Right hindlimb (tissue), 1 donor: ENCODE measurements around the gene ADGRE3.
"Not testable (repeated sequence)": the region's sequence is repeated elsewhere in the genome, so short reads cannot be mapped to it uniquely, and the experiment has no call there.

Experiments used
- DNase-seq: peaks from one replicate; pipeline ENCODE4 v3.0.0-alpha.2; 2018

The ADGRE3 gene

DNA sequence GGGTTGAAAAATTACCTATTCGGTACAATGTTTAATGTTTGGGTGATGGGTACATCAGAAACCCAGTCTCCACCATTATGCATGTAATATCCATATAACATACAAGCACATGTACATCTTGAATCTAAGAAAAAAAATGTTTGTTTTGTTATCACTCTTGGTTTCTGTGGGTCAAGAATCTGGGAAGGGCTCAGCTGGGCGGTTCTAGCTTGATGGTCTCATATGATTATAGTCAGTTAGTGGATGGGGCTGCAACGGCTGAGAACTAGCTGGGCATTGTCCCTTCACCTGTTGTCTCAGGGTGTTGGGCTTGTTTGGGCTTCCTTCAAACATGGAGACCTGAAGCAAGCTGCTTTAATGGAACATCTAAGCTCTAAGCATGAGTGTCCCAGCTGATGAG, 4.7 kb downstream of the ADGRE3 start:
- no peak for DNase-seq

DNA sequence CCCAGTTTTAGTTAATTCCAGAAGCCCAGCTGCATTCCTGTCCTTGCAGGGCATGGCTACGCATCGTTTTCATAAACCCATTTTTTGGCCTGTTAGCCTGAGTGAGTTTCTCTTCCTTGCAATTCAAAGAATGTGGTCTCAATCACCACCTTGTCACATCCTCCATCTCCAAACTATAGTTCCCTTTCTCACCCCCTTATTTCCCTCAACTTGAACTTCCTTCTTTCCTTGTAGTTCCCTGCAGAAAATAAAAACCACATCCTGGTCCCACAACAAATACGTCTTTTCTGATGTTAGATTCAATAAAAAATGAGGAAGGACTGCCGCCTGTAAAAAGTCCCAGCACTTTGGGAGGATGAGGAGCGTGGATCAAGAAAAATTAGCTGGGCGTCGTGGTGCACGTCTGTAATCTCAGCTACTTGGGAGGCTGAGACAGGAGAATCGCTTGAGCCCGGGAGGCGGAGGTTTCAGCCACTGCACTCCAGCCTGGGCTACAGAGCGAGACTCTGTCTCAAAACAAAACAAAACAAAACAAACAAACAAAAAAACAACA, 13.2 kb downstream of the ADGRE3 start:
- DNase-seq: no peak

DNA sequence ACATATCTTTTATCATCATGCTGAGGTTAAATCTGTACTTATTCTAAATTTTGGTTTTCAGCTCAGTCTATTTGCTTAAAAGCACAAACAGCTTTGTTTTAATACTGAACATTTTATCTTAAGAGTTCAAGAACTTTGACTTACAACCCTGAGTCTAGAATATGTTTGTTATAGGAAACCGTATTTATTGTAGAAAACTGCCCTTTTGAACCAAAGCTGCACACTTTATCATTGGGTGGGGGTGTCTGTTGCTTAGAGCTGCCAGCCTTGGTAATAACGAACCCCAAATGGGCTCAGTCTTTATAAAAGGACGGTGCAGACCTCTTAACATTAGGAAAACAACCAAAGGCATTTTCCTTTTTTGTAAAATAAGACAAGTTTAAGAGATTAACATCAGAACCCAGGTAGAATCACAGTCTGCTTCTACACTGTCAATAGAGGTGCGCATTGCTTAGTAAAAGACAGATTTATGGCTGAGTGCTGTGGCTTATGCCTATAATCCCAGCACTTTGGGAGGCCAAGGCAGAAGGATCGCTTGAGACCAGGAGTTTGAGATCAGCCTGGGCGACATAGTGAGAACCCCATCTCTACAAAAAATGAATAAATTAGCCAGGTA, 14.7 kb downstream of the ADGRE3 start:
- no peak for DNase-seq

DNA sequence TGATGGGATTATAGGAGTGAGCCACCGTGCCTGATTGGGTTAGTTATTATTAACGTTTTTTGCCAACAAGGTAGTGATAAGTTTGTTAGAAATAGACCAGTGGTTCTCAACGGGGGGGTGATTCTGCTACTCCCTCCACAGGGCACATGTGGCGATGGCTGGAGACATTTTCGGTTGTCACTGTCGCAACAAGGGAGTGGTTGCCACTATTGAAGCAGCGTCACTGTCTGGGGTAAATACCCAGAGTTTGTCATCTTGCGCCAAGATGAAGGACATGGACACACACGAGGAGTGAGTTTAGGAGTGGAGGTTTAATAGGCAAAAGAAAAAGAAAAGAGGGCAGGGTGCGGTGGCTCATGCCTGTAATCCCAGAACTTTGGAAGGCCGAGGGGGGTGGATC, 18.9 kb downstream of the ADGRE3 start:
- DNase-seq: no peak

DNA sequence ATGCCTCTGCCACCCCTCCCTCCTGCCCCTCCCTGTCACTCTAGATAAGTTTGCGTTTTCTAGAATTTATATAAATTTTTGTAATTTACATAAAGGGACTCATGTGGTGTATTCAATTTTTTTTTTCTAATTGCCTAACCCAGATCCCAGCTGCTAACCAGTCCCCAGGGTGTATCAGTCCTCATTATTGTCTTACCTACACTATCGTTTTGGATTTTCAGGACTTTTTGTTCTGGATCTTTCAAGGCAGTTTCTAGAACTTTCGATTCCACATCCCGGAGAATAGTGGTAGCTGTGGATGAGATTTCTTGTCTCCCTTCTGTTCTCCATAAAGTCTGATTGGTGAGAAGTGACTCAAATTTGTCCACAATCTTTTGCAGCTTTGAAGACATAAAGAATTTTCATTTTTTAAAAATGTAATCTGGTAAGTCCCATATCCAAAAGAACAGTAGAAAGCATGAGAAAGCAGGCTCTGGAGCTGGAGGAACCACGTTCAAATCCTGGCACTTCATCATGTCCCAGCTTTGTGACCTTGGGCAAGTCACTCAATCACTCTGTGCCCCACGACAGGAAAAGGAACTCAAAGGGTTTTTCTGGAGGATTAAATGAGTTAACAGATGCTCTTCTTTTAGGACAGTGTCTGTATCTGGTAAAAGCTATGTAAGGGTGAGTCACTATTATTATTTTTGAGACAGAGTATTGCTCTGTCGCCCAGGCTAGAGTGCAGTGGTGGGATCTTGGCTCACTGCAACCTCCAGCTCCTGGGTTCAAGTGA, 19.7 kb downstream of the ADGRE3 start:
- DNase-seq: no peak

DNA sequence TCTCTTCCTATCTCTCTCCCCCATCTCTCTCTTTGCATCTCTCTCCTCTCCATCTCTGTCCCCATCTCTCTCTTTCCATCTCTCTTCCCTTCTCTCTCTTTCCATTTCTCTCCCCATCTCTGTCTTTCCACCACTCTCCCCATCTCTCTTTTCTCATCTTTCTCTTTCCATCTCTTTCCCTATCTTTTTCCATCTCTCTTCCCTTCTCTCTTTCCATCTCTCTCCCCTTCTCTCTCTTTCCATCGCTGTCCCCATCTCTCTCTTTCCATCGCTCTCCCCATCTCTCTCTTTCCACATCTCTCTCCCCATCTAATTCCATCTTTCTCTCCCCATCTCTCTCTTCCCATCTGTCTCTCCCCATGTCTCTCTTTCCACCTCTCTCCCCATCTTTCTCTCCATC, 24.5 kb downstream of the ADGRE3 start:
- DNase-seq: no peak

DNA sequence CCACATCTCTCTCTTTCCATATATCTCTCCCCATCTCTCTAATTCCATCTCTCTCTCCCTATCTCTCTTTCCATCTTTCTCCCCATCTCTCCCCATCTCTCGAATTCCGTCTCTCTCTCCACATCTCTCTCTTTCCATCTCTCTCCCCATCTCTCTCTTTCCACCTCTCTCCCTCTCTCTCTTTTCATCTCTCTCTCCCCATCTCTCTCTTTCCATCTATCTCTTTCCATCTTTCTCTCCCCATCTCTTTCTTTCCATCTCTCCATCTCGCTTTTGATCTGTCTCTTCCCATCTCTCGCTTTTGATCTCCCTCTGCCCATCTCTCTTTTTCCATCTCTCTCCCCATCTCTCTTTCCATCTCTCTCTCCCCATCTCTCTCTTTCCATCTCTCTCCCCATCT, 25.6 kb downstream of the ADGRE3 start:
- no peak for DNase-seq

DNA sequence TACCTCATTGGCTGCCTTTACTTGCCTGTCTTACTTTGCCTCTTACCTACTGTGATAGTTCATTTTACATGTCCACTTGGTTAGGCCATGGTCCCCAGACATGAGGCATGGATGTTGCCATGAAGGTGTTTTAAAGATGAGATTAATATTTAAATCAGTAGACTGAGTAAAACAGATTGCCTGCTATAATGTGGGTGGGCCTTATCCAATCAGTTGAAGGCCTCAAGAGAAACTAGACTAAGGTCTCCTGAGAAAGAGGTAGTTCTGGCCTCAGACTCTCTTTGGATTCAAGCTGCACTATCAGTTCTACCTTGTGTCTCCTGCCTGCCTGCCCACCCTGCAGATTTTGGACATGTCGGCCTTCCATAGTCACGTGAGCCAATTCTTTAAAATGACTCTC, 26.1 kb downstream of the ADGRE3 start:
- DNase-seq: no peak

DNA sequence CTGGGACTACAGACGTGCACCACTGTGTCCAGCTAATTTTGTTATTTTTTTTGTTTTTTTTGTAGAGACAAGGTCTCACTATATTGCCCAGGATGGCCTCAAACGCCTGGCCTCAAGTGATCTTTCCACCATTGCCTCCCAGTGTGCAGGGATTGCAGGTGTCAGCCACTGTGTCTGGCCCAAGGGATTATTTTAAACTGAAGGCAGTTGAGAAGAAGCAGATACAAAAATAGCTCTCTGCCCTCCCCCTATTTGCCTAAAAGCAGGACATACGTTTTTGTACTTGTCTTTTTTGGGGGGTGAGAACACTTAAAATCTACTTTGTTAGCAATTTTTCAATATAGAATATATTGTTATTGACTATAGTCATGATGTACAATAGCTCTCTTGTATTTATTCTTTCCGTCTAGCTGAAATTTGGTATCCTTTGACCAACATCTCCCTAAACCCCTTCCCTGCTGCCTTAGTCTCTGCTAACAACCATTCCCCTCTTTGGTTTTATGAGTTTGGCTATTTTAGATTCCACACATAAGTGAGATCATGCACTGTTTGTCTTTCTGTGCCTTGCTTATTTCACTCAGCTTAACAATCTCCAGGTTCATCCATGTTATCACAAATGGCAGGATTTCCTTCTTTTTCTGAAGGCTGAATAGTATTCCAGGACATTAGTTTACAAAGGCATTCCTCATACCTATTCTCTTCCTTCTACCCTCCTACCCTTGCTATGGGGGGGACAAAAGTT, 34.9 kb downstream of the ADGRE3 start:
- DNase-seq: no peak

DNA sequence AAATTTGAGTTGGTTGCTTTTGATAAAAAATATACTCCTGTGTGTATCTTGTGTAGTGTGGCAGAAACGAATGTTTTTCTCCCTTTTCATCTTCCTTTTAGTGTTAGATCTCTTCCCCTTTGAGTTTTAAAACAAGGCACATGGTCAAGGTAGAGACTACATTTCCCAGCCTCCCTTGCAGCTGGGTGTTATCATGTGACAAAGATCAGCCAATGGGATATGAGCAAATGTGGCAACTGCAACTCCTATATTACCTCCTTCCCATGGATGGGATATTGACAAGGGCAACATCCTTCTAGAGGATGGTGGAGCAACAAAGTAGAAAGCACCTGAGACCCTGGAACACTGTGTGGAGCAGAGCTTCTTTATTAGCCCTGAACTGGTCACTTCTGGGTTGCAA, 42.4 kb downstream of the ADGRE3 start:
- no peak for DNase-seq

DNA sequence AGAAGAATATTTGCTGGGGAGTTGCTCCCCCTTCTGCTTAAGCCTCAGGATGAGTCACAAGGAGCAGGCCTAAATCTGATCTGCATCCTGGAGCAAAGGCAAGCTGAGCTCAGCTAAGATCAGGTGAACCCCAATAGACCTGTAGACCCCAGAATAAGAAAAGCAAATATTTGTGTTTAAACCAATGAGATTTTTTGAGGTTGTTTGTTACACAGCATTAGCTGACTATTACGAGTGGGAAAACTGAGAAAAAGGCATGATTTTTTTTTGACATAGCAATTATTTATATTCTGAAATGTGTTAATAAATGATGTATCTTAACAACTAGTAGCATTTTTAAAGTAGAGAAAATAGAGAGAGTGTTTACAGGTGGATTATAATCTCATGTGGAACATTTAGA, 45.1 kb downstream of the ADGRE3 start:
- DNase-seq: no peak

DNA sequence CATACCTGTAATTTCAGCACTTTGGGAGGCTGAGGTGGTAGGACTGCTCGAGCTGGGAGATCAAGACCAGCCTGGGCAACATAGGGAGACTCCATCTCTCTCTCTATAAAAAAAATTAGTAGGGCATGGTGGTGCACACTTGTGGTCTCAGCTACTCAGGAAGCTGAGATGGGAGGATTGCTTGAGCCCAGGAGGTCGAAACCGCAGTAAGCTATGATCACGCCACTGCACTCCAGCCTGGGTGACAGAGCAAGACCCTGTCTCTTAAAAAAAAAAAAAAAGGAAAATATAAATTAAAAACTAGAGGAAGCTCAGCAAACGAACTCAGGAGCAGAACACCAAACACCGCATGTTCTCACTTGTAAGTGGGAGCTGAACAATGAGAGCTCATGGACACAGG, 50.2 kb downstream of the ADGRE3 start:
- DNase-seq: not testable (repeated sequence)

DNA sequence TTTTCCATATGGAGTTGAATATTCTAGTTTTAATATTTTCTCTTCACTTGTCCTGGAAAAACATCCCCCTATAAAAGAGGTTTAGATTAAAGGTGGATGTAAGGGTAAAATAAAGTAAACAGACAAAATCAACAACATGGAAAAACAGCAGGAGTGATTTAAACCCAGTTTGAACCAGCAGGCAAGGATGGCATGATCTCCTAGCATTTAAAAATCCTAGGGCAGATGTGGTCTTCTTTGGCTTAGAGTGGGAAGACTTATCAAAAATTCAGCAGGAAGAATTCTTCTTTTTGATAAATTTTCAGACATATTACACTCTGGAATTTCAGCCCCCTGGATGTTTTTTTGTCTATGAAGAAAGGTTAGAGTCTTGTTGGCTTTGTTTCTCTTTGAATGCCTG, 55.2 kb downstream of the ADGRE3 start:
- no peak for DNase-seq

DNA sequence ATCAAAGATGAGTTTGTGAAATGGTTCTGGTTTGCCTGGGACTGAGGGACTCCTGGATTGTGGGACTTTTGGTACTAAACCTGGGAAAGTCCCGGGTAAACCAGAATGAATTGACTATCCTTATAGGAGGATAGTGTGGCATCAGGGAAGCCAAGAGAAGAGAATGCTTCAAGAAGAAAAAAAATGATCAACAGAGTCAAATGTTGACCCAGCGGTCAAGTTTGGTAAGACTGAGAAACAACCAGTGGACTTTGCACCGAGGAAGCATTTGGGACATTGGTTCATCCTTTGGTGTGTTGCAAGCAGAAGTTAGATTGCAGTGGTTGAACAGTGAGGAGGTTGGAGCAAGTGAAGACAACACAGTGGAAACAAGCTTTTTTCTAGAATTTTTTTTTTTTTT, 58.2 kb downstream of the ADGRE3 start:
- no peak for DNase-seq

DNA sequence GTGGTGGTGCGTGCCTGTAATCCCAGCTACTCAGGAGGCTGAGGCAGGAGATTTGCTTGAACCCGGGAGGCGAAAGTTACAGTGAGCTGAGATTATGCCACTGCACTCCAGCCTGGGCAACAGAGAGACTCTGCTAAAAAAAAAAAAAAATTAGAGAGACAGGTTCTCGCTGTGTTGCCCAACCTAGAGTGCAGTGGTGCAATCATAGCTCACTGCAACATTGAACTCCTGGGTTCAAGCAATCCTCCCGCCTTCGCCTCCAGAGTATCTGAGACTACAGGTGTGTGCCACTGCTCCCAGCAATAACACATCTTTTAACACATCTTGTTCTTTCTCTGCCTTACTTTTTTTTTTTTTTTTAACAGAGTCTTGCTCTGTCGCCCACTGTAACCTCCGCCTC, 59.0 kb downstream of the ADGRE3 start:
- no peak for DNase-seq

DNA sequence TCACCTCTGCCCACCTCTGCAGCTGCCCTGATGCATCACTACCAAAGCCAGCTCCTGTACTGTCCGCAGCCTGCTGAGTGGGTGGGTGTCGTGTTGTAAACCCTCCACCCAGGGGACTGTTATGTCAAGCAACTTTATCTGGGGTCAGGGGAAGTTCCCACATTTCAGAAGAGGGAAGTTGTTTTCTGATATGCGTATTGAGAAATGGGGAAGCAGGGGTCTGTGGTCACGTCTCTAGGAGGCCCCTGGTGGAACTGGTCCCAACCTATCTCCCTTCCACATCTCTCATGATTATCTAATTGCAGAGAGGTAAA, 60.6 kb downstream of the ADGRE3 start:
- DNase-seq: no peak

DNA sequence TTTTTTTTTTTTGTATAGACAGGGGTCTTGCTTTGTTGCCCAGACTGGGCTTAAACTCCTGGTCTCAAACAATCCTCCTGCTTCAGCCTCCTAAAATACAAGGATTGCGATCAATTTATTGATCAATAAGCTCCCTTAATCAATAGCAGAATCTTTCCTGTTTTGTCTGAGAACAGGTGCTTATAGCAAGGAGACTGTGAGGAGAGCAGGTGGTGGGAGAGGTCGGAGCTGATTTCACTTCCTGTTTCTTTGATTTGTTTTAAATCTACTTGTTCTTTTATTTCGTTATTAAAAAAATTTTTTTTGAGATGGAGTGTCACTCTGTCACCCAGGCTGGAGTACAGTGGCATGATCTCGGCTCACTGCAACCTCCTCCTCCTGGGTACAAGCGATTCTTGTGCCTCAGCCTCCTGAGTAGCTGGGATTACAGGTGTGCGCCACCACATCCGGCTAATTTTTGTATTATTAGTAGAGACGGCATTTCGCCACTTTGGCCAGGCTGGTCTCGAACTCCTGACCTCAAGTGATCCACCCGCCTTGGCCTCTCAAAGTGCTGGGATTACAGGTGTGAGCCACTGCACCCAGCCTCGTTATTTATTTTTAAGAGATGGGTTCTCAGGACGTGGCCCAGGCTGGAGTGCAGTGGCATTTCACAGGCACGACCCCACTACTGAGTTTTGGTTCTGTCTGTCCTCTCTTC, 61.1 kb downstream of the ADGRE3 start:
- DNase-seq: not testable (repeated sequence)

DNA sequence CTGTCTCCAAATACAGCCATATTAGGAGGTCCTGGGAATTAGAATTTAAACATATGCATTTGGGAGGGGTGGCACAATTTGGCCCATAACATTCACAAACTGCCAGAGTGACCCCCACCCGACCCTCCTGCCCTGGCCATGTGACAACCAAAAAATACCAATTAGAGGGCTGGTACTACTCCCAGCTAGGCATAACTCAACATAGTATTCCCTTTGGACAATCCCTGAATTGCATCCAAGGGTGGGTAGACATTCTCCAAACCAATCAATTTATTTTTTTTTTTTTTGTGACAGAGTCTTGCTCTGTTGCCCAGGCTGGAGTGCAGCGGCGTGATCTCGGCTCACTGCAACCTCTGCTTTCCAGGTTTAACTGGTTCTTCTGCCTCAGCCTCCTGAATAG, 62.0 kb downstream of the ADGRE3 start:
- DNase-seq: no peak

DNA sequence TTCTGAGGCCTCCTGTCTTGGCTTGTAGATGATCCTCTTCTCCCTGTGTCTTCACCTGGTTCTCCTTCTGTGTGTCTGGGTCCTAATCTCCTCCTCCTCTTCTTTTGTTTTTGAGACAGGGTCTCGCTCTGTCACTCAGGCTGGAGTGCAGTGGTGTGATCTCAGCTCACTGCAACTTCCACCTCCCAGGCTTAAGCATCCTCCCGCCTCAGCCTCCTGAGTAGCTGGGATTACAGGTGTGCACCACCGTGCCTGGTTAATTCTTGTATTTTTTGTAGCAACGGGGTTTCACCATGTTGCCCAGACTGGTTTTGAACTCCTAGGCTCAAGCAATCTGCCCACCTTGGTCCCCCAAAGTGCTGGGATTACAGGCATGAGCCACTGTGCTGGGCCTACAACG, 62.4 kb downstream of the ADGRE3 start:
- not testable (repeated sequence) for DNase-seq

DNA sequence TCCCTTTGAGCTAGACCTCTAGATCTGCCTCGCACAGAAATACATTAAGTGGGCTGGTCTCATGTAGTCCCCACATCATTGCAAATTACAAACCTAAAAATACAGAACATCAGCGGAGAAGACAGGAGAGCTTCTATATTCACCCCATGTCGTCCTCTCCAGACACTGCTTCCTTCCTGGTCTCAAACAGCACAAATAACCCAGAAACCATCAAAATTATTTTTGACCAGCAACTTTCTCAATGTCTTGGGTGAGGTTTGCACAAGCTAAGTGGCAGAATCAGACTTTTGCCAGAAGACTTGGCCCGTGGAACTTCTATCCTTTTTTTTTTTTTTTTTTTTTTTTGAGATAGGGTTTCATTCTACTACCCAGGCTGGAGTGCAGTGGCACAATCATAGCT, 63.6 kb downstream of the ADGRE3 start:
- DNase-seq: no peak

DNA sequence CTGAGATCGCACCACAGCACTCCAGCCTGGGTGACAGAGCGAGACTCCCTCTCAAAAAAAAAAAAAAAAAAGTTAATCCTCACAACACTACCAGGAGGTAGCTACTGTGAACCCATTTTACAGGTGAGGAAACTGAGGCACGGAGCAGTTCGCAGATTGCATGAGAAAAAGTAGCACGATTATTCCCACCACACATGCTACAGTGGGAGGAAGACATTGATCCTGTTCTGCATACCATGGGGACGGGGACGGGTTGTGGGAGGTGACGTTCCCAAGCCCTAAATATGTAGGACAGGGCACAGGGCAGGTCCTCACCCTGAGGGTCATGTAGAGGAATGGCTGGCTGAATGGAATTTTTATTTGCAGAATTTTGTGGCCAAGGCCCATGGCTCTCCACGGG, 68.0 kb downstream of the ADGRE3 start:
- DNase-seq: no peak

DNA sequence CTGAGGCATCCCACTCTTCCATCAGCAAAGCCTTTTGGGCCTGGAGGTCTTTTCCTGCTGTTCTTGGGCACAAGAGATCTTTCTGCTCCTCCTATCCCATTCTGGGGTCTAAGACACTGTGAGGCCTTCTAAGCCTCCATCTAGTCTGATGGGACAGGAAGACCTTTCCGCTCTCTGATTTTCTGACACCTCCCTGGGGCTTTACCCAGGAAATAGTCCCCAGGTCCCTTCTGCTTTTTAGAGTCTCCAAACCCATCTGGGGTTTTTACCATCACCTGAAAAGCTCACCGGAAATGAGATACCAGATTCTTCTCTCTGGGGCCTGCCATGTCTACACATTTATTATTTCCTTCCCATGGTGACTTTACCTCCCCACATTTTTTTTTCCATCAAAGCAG, 70.7 kb downstream of the ADGRE3 start:
- no peak for DNase-seq

DNA sequence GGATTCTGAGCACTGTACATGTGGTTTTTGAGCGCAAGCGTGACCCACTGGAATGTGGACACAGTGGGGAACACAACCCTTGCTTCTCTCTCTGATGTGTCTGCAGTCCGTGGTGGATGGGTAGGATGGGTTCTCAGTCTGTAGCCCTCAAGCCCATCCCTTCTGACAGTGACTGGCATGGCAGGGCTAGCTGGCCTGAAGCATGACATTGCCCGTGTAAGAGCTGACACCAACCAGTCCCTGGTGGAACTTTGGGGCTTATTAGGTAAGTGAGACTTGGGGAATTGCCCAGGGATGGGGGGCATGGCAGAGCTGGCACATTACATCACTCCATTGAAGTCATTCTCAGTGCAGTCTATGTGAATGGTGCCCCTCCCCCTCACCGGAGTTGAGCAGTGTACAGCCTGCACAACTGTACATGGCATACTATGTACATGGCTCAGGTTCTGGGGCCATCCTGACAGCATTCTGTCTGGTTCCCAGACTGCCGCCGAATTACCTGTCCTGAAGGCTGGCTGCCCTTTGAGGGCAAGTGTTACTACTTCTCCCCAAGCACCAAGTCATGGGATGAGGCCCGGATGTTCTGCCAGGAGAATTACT, 75.0 kb downstream of the ADGRE3 start:
- DNase-seq: no peak
